Adrenal gland (tissue), 12 donors: ENCODE measurements around the gene SAMD4A. TPM values are rescaled to one million over a fixed set of nuclear protein-coding genes. Genes with fewer than 3 reads are reported as not detected.

Experiments used
- DNase-seq, 7 donors: peaks; one replicate each; pipeline ENCODE4 v3.0.0-alpha.2; 2019 to 2020
- H3K27ac ChIP-seq, 5 donors: fragments of 200-600 bp; sonication (generic) in 4 of 5; 1 replicate in 3 of 5; 2 replicates in 2 of 5; pipeline versions ENCODE4 v1.5.1 to v1.8.0; 2016 to 2020; ENCODE audit warnings: mild to moderate bottlenecking in 1 of 5
- H3K27me3 ChIP-seq: fragments of 200-600 bp; 2 replicates; pipeline ENCODE4 v1.8.0; 2021
- H3K36me3 ChIP-seq, 2 donors: fragments of 200-600 bp; replicated peaks in 1 of 2; 1 replicate in 1 of 2; 2 replicates in 1 of 2; pipeline versions ENCODE4 v1.5.1 to v1.8.0; 2018 to 2022
- H3K4me1 ChIP-seq, 2 donors: fragments of 200-600 bp; replicated peaks in 1 of 2; 1 replicate in 1 of 2; 2 replicates in 1 of 2; pipeline versions ENCODE4 v1.5.1 to v1.8.0; 2018 to 2021
- H3K4me3 ChIP-seq, 4 donors: fragments of 200-600 bp; sonication (generic) in 3 of 4; one replicate each; pipeline ENCODE4 v1.5.1; 2016 to 2018
- H3K9me3 ChIP-seq, 3 donors: fragments of 200-600 bp; sonication (generic) in 1 of 3; replicated peaks in 1 of 3; 1 replicate in 2 of 3; 2 replicates in 1 of 3; pipeline versions ENCODE4 v1.5.1 to v1.8.0; 2016 to 2021
- CTCF ChIP-seq, 6 experiments: fragments of 450-650 bp in 4 of 6; fragments of 200-600 bp in 2 of 6; sonication (generic) in 1 of 6; IDR thresholded peaks; 1 replicate in 5 of 6; 2 replicates in 1 of 6; pipeline versions ENCODE4 v1.5.1 to v1.8.0; 2016 to 2021; ENCODE audit warnings: antibody characterized with exemption in 6 of 6, mild to moderate bottlenecking in 2 of 6, moderate library complexity in 1 of 6
- POLR2A ChIP-seq, 2 donors: fragments of 450-650 bp; IDR thresholded peaks; one replicate each; pipeline ENCODE4 v1.6.1; 2017; ENCODE audit warnings: antibody characterized with exemption in 2 of 2, mild to moderate bottlenecking in 2 of 2, moderate library complexity in 1 of 2
- WGBS, 4 donors: extraction: QIAGEN DNeasy Blood & Tissue Kit in 2 of 4; methylation state at CpG; one replicate each; pipeline versions ENCODE4 v1.1.5 to v1.1.7; 2013 to 2017; 5-methylcytosine and 5-hydroxymethylcytosine counted together
- intact Hi-C, 2 donors: fragments of 100-400 bp; cut with DNase I; formaldehyde crosslinking; loops; one replicate each; pipeline versions ENCODE4 v1.14.1 to v1.15.0; 2022 to 2023
- polyA plus RNA-seq, 3 donors: library from polyadenylated mRNA; stranded (reverse); fragments of 200-250 nt in 2 of 3; fragments of 350-450 nt in 1 of 3; fragmentation: Illumina TruSeq in 1 of 3; extraction: RNeasy Lipid Tissue Mini Kit (QIAGEN cat#74804) in 1 of 3; gene quantifications; one replicate each; pipeline ENCODE4 v1.2.3, GENCODE V29; 2013 to 2014
- total RNA-seq, 9 donors: library from RNA; depleted of rRNA in 4 of 9; stranded (reverse); fragments of >200 nt in 4 of 9; fragments of 120-200 nt in 1 of 9; fragmentation: NEBNext Ultra II Directional in 1 of 9; extraction: Animal tissue kit (Norgen Biotek cat#: 25700) in 1 of 9; gene quantifications; one replicate each; pipeline versions ENCODE4 v1.1.0 to v1.2.4, GENCODE V29; 2013 to 2023
- donor health status: healthy with polysubstance abuse.
- donor health status: Bipolar disorder and iron deficiency.
- donor health status: DM: yes; HTN: yes; CAD: no.
- donor health status: DM: no; HTN: no; CAD: no.
- donor health status: DM: no; HTN: no; CAD: no.
- donor health status: DM: yes; HTN: yes; CAD: no.

Gene SAMD4A
- total and polyA plus RNA-seq, 12 donors: 2.2 to 13.2 (median 8.3) TPM

DNA sequence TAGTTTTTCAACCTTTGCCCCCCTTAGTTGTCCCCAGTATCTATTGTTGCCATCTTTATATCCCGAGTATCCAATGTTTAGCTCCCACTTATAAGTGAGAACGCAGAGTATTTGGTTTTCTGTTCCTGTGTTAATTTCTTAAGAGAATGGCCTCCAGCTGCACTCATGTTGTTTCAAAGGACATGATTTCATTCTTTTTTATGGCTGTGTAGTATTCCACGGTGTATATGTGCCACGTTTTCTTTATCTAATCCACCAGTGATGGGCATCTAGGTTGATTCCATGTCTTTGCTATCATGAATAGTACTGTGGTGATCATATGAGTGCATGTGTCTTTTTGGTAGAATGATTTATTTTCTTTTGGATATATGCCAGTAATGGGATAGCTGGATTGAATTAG, 263.7 kb downstream of the SAMD4A start:
- no peak for DNase-seq
- intact Hi-C loops: no loop called here

DNA sequence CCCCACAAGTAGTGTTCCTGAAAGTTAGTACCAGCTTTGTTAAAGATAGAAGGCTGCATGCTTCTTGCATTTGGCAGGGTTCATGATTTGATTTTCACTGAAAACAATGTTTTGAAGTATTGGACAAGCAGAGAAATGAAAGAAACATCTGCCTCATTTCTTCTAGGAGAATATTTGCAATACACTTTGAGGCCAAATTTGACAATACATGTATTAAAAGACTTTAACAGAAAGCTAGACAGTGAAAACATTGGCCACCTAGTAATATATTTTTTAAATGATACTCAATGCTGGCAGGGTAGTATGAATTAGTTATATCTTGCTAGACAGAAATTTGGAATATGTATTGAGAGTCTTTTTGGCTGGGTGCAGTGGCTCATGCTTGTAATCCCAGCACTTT, 267.2 kb downstream of the SAMD4A start:
- intact Hi-C loops: no loop called here
- H3K4me3 ChIP-seq: no peak overlapping the region
- no peaks in the 10 kb centered on the region for H3K4me1 ChIP-seq
- no peaks in the 10 kb centered on the region for H3K9me3 ChIP-seq
- no peaks in the 10 kb centered on the region for H3K36me3 ChIP-seq
- no peak for DNase-seq
- H3K27ac ChIP-seq: no peak overlapping the region
- no peaks in the 10 kb centered on the region for H3K27me3 ChIP-seq
- TF ChIP-seq CTCF (IDR thresholded peaks at IDR 0.05): no peak

More for the DNA sequence above, 263.7 kb downstream of the SAMD4A start:
- Histone ChIP-seq H3K4me1 (no peaks in the 10 kb centered on the region), H3K27ac (no peak overlapping the region), H3K36me3 (no peaks in the 10 kb centered on the region), H3K9me3 (no peaks in the 10 kb centered on the region), H3K4me3 (no peak overlapping the region), H3K27me3 (no peaks in the 10 kb centered on the region)
- TF ChIP-seq POLR2A (IDR thresholded peaks at IDR 0.05) (no peak), CTCF (IDR thresholded peaks at IDR 0.05) (no peak)
- WGBS, 4 donors: 89 to 95% (median 93%) methylated on average over 4 of the region's 4 CpGs

GRCh38 chr14:54834727-54835126, 267.8 kb downstream of the SAMD4A start:
- no peaks in the 10 kb centered on the region for H3K27me3 ChIP-seq
- H3K36me3 ChIP-seq: no peaks in the 10 kb centered on the region
- no peak overlapping the region for H3K27ac ChIP-seq
- TF ChIP-seq CTCF (IDR thresholded peaks at IDR 0.05) (no peak), POLR2A (IDR thresholded peaks at IDR 0.05) (no peak)
- H3K4me1 ChIP-seq: no peaks in the 10 kb centered on the region
- no peaks in the 10 kb centered on the region for H3K9me3 ChIP-seq
- no peak for DNase-seq
- WGBS, 4 donors: 77 to 89% (median 86%) methylated on average over 6 of the region's 6 CpGs
- intact Hi-C loops: no loop called here
- no peak overlapping the region for H3K4me3 ChIP-seq

GRCh38 chr14:54836231-54836630, 269.3 kb downstream of the SAMD4A start:
- 41 to 78% (median 59%) methylated on average over 2 of the region's 2 CpGs for WGBS, 4 donors
- no peaks in the 10 kb centered on the region for H3K4me1 ChIP-seq
- no peaks in the 10 kb centered on the region for H3K36me3 ChIP-seq
- no peaks in the 10 kb centered on the region for H3K9me3 ChIP-seq
- H3K4me3 ChIP-seq: no peak overlapping the region
- no peak overlapping the region for H3K27ac ChIP-seq
- intact Hi-C loops: no loop called here
- TF ChIP-seq CTCF (IDR thresholded peaks at IDR 0.05): no peak
- no peak for DNase-seq
- H3K27me3 ChIP-seq: no peaks in the 10 kb centered on the region
